Breast epithelium (tissue), 4 donors: ENCODE measurements around the gene HAPSTR1. TPM values are rescaled to one million over a fixed set of nuclear protein-coding genes. Genes with fewer than 3 reads are reported as not detected.

ENCODE experiments used
- DNase-seq, 2 donors: peaks; one replicate each; pipeline ENCODE4 v3.0.0-alpha.2; 2019; ENCODE audit warnings: low spot score in 2 of 2
- H3K27ac ChIP-seq, 2 donors: fragments of 200-600 bp; sonication (generic) in 1 of 2; one replicate each; pipeline ENCODE4 v1.5.1; 2016 to 2019; ENCODE audit warnings: mild to moderate bottlenecking in 1 of 2
- H3K27me3 ChIP-seq, 2 donors: fragments of 200-600 bp; sonication (generic) in 1 of 2; one replicate each; pipeline versions ENCODE4 v1.5.1 to v1.6.0; 2017 to 2019; ENCODE audit warnings: control low read depth in 1 of 2, mild to moderate bottlenecking in 1 of 2
- H3K36me3 ChIP-seq: fragments of 200-600 bp; one replicate; pipeline ENCODE4 v1.5.1; 2019
- H3K4me1 ChIP-seq, 2 donors: fragments of 200-600 bp; sonication (generic); one replicate each; pipeline ENCODE4 v1.5.1; 2016 to 2019; ENCODE audit warnings: control low read depth in 1 of 2
- H3K4me3 ChIP-seq, 3 donors: fragments of 200-600 bp; sonication (generic); 1 replicate in 2 of 3; 2 replicates in 1 of 3; pipeline ENCODE4 v1.5.1; 2016 to 2019; ENCODE audit warnings: mild to moderate bottlenecking in 3 of 3, moderate library complexity in 2 of 3
- H3K9me3 ChIP-seq, 2 donors: fragments of 200-600 bp; sonication (generic) in 1 of 2; one replicate each; pipeline ENCODE4 v1.5.1; 2016 to 2019; ENCODE audit warnings: control low read depth in 1 of 2
- POLR2A ChIP-seq: fragments of 450-650 bp; IDR thresholded peaks from one replicate; pipeline ENCODE4 v1.6.1; 2016; ENCODE audit warnings: antibody characterized with exemption, mild to moderate bottlenecking, moderate library complexity
- POLR2AphosphoS5 ChIP-seq, 3 donors: sonication (generic); formaldehyde crosslinking; IDR thresholded peaks; one replicate each; pipeline ENCODE4 v1.6.1; 2017; ENCODE audit warnings: antibody characterized with exemption in 3 of 3
- intact Hi-C: fragments of 100-400 bp; cut with DNase I; formaldehyde crosslinking; loops from one replicate; pipeline ENCODE4 v1.15.1; 2023; ENCODE audit warnings: low total_unique reads
- total RNA-seq, 3 donors: library from RNA; depleted of rRNA; stranded (reverse); fragments of >200 nt; gene quantifications; one replicate each; pipeline ENCODE4 v1.1.0, GENCODE V29; 2016
- TF ChIP-seq, protein P1 (sequence below), 3 donors: fragments of 450-650 bp; IDR thresholded peaks; one replicate each; pipeline ENCODE4 v1.5.1; 2016 to 2017; ENCODE audit warnings: antibody characterized with exemption in 3 of 3, mild to moderate bottlenecking in 3 of 3, moderate library complexity in 3 of 3

Gene HAPSTR1
- total RNA-seq, 3 donors from 2014 or later = 39.0 to 63.5 (median 50.1) TPM

DNA sequence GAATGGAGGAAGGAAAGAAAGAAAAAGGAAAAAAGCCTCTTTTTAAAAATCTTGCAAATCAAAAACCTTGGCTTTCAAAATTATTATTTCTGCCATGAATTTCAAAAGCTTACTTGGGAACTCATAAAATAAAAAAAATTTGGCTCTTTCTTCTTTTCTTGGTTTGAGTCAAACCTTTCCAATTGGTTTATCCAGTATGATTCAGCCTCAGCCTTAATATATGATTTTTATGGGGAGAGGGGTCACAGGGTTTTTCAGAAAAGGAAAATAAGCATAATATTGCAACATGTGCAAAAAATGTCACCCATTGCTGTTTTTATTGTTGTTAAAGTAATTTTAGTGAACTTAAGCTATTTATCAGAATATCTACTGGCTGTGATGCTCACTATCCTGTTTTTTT lies 31.2 kb upstream of the HAPSTR1 start:
- H3K36me3 ChIP-seq = no peaks in the 10 kb centered on the region
- TF ChIP-seq, protein P1, sequence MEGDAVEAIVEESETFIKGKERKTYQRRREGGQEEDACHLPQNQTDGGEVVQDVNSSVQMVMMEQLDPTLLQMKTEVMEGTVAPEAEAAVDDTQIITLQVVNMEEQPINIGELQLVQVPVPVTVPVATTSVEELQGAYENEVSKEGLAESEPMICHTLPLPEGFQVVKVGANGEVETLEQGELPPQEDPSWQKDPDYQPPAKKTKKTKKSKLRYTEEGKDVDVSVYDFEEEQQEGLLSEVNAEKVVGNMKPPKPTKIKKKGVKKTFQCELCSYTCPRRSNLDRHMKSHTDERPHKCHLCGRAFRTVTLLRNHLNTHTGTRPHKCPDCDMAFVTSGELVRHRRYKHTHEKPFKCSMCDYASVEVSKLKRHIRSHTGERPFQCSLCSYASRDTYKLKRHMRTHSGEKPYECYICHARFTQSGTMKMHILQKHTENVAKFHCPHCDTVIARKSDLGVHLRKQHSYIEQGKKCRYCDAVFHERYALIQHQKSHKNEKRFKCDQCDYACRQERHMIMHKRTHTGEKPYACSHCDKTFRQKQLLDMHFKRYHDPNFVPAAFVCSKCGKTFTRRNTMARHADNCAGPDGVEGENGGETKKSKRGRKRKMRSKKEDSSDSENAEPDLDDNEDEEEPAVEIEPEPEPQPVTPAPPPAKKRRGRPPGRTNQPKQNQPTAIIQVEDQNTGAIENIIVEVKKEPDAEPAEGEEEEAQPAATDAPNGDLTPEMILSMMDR (IDR thresholded peaks at IDR 0.05) = no peak
- TF ChIP-seq POLR2A (no peak), POLR2AphosphoS5 (IDR thresholded peaks at IDR 0.05) (no peak)
- H3K9me3 ChIP-seq = no peaks in the 10 kb centered on the region
- intact Hi-C loops = no loop called here
- DNase-seq = no peak
- peak overlapping the region in 1 of 3 donors; percentile 23 for H3K4me3 ChIP-seq
- H3K27ac ChIP-seq = no peak overlapping the region
- H3K4me1 ChIP-seq = no peaks in the 10 kb centered on the region
- H3K27me3 ChIP-seq = no peaks in the 10 kb centered on the region

DNA sequence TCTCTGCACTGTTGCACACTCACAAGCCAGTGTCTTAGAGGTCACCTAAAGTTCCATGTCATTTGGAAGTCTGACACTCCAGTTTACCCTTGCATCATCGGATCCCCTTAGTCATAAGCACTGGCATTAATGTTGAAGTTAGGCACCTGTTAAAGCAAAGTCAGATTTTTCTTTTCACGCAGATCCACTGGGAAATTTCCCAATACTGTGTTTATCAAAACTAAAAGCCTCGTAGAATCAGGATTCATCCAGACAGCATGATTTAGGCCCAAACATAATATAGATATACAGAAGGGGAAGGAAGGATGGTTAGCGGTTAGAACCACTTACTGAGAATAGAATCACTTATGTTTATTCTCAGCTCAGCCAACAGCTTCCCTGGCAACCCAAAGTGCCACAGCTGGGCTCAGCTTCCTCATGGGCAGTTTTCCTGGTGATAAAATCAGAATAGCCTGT lies 30.1 kb upstream of the HAPSTR1 start:
- TF ChIP-seq, protein P1 (IDR thresholded peaks at IDR 0.05) = no peak
- TF ChIP-seq POLR2AphosphoS5 (IDR thresholded peaks at IDR 0.05) = no peak
- TF ChIP-seq POLR2A = no peak
- H3K4me1 ChIP-seq = no peaks in the 10 kb centered on the region
- no peaks in the 10 kb centered on the region for H3K36me3 ChIP-seq
- no peaks in the 10 kb centered on the region for H3K9me3 ChIP-seq
- H3K27me3 ChIP-seq = no peaks in the 10 kb centered on the region
- H3K4me3 ChIP-seq = no peak overlapping the region
- peak in 1 of 2 donors; percentile 21 for DNase-seq
- intact Hi-C loops = no loop called here
- no peak overlapping the region for H3K27ac ChIP-seq

DNA sequence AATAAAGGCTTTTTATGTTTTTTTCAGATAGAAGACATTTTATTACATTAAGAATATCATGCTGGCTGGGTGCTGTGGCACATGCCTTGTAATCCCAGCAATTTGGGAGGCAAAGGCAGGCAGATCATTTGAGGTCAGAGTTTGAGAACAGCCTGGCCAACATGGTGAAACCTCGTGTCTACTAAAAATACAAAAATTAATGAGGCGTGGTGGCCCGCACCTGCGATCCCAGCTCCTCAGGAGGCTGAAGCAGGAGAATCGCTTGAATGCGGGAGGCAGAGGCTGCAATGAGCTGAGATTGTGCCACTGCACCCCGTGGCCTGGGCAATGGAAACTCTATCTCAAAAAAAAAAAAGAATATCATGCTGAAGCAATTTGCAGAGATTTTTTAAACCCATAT lies 29.1 kb upstream of the HAPSTR1 start:
- Histone ChIP-seq H3K4me1 (no peaks in the 10 kb centered on the region), H3K4me3 (no peak overlapping the region), H3K27me3 (no peaks in the 10 kb centered on the region), H3K9me3 (no peaks in the 10 kb centered on the region), H3K36me3 (no peaks in the 10 kb centered on the region), H3K27ac (no peak overlapping the region)
- no peak for DNase-seq
- TF ChIP-seq POLR2AphosphoS5 (IDR thresholded peaks at IDR 0.05) = no peak
- TF ChIP-seq, protein P1 (IDR thresholded peaks at IDR 0.05) = no peak
- no peak for TF ChIP-seq POLR2A
- intact Hi-C loops = no loop called here

DNA sequence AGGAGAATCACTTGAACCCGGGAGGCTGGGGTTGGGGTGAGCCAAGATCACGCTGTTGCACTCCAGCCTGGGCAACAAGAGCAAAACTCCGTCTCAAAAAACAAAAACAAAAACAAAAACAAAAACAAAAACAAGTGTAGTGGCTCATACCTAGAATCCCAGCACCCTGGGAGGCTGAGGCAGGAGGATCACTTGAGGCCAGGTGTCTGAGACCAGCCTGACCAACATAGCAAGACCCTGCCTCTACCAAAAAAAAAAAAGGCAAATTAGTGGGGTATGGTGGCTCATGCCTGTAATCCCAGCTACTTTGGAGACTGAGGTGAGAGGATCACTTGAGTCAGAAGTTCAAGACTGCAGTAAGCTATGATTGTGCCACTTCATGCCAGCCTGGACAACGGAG lies 26.4 kb upstream of the HAPSTR1 start:
- intact Hi-C loops = no loop called here
- H3K4me3 ChIP-seq = no peak overlapping the region
- TF ChIP-seq, protein P1 (IDR thresholded peaks at IDR 0.05) = no peak
- TF ChIP-seq POLR2A = no peak
- TF ChIP-seq POLR2AphosphoS5 (IDR thresholded peaks at IDR 0.05) = no peak
- H3K36me3 ChIP-seq = no peaks in the 10 kb centered on the region
- no peaks in the 10 kb centered on the region for H3K27me3 ChIP-seq
- no peaks in the 10 kb centered on the region for H3K9me3 ChIP-seq
- H3K4me1 ChIP-seq = no peaks in the 10 kb centered on the region
- DNase-seq = no peak
- H3K27ac ChIP-seq = no peak overlapping the region

DNA sequence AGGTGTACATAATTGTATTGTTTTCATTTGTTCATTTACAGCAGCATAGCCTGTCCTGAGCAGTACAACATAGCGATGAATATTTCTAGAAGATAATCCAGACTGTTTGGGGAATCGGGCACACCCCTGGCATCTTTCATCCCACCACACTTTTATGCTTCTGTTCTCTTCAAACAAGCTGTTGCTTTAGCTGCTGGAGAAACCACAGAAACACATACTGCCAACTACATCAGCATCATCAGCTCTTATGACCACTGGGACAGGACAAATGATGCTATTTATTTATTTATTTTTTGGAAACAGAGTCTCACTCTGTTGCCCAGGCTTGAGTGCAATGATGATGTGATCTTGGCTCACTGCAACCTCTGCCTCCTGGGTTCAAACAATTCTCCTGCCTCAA lies 22.6 kb upstream of the HAPSTR1 start:
- intact Hi-C loops = no loop called here
- no peaks in the 10 kb centered on the region for H3K27me3 ChIP-seq
- no peak overlapping the region for H3K4me3 ChIP-seq
- H3K36me3 ChIP-seq = no peaks in the 10 kb centered on the region
- TF ChIP-seq POLR2A (no peak), POLR2AphosphoS5 (IDR thresholded peaks at IDR 0.05) (no peak)
- TF ChIP-seq, protein P1 (IDR thresholded peaks at IDR 0.05) = no peak
- H3K27ac ChIP-seq = no peak overlapping the region
- no peak for DNase-seq
- H3K9me3 ChIP-seq = no peaks in the 10 kb centered on the region
- H3K4me1 ChIP-seq = no peaks in the 10 kb centered on the region
